AG20443 (cell line): ENCODE results near the gene GLE1.
"Not testable (repeated sequence)": the region's sequence is repeated elsewhere in the genome, so short reads cannot be mapped to it uniquely, and the experiment has no call there.

Experiments
- DNase-seq: peaks from one replicate; pipeline ENCODE4 v3.0.0; 2012; ENCODE audit warnings: low spot score, mixed read lengths

Gene GLE1

GRCh38 chr9:128551657-128552152 lies 47.2 kb downstream of the GLE1 start:
- DNase-seq: no peak

GRCh38 chr9:128552153-128552743 lies 47.7 kb downstream of the GLE1 start, which contains the start of gene SPTAN1:
TSS of gene SPTAN1 (plus strand) at chr9:128552587. CDS start at chr9:128566741, 14,154 bp downstream.
- DNase-seq: peak; percentile 99

DNA sequence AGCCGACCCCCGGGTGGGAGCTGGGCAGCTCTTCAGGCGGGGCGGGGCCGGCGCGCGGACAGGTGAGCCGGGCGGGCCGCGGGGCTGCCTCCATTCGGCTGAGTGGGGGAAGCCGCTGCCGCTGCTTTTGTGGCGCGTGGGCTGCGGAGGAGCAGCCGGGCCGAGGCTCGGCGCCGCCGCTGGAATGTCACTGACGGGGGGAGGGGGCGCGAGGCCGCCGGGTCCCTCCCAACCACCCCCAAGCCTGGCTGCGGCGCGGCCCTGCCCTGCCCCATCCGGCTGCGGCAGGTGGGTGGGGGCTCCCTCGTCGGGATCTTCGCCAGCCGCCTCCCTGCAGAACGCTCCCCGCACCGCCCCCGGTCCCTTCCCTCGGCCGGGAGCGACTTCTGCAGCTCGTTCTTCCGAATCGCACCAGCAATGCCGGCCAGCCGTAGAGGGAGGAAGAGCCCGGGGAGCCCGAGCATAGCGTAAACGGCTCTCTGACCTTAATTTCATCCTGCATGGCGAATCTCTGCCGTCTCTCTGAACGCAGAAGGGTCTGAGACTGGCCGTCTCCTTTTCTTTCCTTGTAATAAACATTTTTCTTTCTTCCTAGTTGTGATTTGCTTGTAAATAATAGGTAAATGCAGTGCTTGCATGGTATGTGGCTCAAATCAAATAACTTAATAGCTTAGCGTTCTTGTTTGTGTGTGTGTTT lies 48.4 kb downstream of the GLE1 start:
- DNase-seq: peak; percentile 53

DNA sequence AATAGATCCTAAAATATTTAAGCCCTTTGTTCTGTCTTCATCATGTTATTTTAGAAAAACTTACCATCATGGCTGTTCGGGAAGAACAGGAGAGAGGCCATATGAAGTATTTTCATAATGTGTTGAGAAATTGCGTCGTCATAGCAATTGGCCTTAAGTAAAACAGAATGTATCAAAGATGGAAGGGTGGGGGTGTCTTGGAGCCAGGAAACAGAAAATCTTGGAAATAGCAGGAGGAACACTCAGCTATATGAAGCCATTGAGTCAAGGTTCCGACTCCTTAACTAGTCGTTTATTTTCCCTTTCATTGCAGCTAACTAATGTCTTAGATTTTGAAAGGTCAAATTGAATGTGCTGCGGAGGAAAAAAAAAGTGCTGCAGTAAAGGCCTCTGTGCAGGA lies 49.2 kb downstream of the GLE1 start:
- no peak for DNase-seq

DNA sequence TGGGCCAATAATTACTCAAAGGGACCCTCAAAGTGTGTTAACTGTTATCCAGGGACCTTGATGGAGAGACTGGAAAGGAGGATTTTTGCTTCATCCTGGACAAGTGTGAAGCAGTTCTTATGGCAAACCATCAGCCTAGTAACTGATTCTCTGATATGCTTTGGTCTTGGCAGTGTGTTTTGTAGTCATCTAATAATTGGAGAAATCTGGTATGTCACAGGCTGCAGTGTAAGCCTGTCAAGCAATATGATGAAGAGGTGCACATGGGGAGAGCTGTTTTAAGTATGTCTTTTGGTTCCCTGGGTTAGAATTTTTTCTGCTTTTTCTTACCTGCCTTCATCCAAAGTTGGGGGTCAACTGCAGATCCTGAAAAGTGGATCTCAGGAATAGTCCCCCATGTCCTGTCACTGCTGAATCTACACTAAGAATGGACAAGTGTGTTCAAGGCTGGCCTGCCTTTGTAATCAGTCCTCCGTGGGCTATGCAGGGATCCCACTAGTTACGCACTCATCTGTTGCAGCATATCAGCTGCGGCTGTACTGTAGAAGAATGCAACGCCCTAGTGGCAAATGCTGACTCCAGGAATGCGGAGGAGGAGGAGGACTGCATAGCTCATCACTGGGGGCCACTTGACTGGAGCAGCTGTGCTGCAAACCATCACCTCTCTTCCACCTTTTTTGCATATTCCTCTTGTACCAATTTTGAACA lies 49.8 kb downstream of the GLE1 start:
- DNase-seq: peak; percentile 84

DNA sequence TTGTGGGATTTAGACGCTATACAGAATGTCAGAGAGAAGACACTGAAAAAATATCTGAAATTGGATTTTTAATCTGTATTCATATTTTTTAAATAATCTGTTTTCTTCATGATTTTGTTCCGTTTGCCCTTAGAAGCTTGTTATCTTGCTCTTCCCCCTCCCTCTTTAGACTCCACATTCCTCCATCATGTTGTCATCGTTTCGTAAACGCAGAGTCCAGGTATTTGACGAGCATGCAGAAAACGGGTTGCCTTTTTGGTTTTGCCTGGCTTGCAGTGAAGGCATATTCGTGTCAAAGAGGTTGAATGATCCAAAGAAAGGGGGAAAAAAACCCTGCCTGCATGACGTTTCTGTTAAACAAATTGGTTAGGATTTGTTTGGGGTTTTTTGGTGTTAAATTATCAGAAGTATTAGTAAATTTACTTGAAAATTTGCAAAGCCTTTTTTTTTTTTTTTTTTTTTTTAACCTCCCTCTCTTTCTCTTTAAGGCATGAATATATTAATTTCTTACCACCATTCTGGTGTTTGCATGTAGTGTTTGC lies 50.7 kb downstream of the GLE1 start:
- DNase-seq: peak; percentile 40

- no peak for DNase-seq
Observed at GRCh38 chr9:128556276-128556675, 51.8 kb downstream of the GLE1 start.

GRCh38 chr9:128556926-128557634 lies 52.6 kb downstream of the GLE1 start:
- DNase-seq: no peak

DNA sequence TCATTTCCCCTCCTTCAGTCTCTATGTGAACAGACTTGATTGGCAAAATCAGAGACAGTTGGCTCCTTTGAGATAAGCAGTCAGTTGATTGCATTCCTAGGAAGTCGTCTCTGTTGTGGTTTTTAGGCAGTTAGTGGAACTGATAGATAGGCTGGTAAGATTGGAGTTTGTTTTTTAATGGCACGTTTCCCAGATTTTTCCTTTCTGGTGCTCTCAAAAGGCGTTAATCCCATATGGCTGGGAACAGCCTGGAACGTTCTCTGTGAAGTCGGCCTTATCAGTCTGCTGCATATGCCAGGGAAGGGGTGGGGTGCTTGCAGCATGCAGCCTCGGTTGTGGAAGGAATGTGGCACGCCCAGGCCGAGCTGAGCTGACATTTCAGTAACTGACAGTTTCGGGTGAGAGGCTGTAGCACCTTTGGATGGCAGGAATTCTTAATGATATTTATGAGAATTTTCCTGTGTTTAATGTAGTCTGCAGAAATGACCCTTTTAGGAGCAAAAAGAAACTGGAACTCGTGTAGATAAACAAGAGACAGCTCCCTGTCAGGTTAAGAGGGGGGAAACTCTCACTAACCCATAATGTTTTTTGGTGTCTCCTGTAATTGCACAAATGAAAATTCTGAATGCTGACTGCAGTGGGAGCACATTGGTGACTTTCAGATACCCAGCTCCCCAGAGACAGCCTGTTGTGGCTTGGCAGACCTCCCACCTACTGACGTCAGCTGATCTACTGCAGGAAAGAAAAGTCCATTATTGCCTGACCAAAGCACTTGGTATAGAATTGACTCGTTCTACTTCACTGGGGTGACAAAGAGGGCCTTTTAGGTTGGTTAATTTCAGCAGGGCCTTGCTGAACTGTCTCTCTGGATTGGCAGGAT lies 54.2 kb downstream of the GLE1 start:
- peak; percentile 58 for DNase-seq

DNA sequence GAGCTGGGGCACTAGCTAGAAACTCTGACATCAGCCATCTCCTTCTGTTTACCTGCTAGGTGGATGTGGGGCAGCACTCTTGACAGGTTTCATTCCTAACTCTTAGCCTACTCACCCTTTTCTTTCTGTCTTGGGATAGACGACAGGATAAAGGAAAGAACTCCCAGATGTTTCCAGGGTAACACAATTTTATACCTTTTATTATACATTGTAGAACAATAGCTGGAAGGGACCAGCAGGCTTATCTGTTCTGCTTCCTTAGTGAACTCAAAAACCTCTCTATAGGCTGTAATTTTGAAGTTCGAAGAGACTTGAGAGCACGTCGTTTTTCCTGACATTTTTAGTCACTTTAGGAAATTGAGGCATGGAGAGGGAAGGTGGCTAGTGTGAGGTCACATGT lies 61.1 kb downstream of the GLE1 start:
- no peak for DNase-seq

DNA sequence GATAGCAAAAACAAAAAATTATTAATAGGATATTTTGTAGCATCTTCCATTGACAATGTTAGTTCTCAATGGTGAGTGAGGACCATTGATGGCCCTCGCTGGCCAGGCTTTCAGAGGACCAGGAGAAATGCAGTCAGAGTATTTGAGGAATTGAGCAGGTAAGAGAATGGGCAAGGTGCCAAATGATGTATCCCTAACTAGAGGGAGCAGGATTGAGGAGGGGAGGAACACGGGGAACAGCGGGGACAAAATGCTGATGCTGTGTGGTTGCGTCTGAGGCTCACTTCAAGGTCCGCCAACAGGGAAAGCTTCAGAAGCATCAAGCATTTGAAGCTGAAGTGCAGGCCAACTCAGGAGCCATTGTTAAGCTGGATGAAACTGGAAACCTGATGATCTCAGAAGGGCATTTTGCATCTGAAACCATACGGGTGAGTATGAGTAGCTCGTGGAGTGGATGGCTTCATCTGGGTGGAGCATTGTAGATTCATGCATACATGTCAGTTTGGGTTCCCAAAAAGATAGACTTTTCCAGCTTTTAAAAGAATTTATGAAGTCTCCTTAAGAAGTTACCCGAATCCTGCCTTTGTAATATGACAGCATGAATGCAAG lies 64.1 kb downstream of the GLE1 start:
- no peak for DNase-seq

DNA sequence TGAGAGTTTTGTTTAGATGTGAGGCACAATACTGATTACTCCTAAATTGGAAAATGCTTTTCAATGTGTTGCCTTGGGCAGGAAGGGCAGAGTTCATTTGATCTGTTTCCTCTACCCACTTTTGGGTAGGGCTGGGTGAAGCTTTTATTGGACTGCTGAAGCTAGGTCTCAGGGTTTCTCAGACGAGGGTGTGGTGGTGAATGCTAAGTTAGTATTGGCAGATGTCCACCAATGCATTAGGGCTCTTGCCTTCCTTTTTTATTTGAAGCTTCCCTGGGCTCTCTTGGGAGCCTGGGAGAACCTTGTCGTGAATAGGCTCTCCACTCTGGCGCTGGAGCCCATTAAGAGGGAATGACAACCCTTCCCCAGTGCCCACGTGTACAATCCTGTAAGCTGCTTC lies 71.0 kb downstream of the GLE1 start:
- DNase-seq: peak; percentile 52

DNA sequence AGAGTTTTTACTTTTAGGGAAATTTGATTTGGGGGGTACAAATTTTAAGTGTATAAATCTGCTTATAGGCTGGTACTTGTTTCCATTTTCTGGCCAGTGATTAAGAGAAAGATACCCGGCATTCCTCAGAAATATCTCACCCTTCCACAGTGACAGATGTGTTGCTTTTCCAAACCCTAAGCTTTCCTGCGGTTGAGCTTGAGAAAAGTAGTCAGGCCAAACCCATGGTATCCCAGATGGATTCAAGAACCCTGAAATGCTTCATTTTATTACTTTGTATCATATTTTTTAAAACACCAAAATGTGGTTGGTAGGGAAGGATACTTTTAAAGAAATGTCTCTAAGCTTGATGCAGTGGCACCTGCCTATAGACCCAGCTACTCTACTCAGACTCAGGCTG lies 71.4 kb downstream of the GLE1 start:
- DNase-seq: peak; percentile 26

GRCh38 chr9:128577206-128577605 lies 72.7 kb downstream of the GLE1 start:
- DNase-seq: no peak

DNA sequence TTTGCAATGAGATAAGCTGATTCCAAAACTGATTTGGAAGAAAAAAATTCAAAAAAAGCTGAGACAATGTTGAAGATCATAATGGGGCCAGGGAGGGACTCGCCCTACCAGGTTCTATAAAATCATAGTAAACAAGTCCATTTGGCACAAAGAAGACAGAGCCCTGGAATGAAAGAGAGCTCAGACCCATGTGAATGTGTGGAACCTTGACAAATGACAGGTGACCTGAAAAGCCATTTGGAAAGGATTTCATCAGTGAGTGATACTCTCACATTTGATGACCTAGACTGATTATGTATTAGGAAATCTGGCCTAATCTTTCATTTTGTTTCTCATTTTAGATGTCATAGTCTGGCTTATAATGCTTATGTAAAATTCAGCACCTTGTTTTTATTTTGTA lies 74.7 kb downstream of the GLE1 start:
- no peak for DNase-seq

GRCh38 chr9:128580731-128581130 lies 76.2 kb downstream of the GLE1 start:
- DNase-seq: no peak

- DNase-seq: not testable (repeated sequence)
Observed at GRCh38 chr9:128585155-128585554, 80.6 kb downstream of the GLE1 start.

GRCh38 chr9:128586934-128587333 lies 82.4 kb downstream of the GLE1 start:
- not testable (repeated sequence) for DNase-seq

DNA sequence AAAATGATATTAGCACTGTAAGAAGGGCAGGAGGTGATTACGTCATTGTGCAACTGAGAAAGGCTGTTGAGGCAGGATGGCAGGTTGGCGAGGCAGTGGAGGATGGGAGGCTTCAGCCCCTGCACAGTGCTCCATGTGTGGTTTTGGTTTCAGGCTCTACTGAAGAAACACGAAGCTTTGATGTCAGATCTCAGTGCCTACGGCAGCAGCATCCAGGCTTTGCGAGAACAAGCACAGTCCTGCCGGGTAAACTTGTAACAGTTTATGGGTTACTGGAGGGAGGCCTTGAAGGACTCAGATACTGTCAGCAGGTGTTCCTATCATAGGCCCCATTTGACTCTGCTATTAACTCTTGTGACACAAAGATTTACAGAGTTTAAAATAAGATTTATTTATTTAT lies 82.9 kb downstream of the GLE1 start:
- no peak for DNase-seq

- DNase-seq: no peak
Observed at GRCh38 chr9:128588581-128589233, 84.2 kb downstream of the GLE1 start.
